B cell (primary cell): ENCODE data around the gene ITPK1. TPM values are rescaled to one million over a fixed set of nuclear protein-coding genes. Genes with fewer than 3 reads are reported as not detected.

Source experiments
- ATAC-seq: fragments of 200-7000 bp; cut with Tn5 transposase; one replicate; pipeline ENCODE4 v1.10.0; 2021; ENCODE audit warnings: low read depth, mild to moderate bottlenecking, moderate number of reproducible peaks, moderate library complexity
- CTCF ChIA-PET: fragments of 350-600 bp; sonication (Branson Sonifier 250); formaldehyde crosslinking; loops from one replicate; lab custom pipeline; 2021; ENCODE audit warnings: antibody characterized with exemption, inconsistent platforms; lab: Charles Lee
- POLR2A ChIA-PET: fragments of 350-600 bp; sonication (Branson Sonifier 250); formaldehyde crosslinking; loops from one replicate; lab custom pipeline; 2021; ENCODE audit warnings: antibody characterized with exemption; lab: Charles Lee
- DNase-seq: peaks from one replicate; pipeline ENCODE4 v3.0.0; 2013
- H2AFZ ChIP-seq: 2 replicates; pipeline ENCODE4 v1.6.1; 2012; ENCODE audit warnings: mild to moderate bottlenecking, low read depth, low read length; ENCODE audit not compliant: insufficient read depth, poor library complexity, severe bottlenecking
- H3K27ac ChIP-seq, 2 donors: 1 replicate in 1 of 2; 2 replicates in 1 of 2; pipeline ENCODE4 v1.5.1; 2012 to 2013; ENCODE audit warnings: low read length in 2 of 2, mild to moderate bottlenecking in 2 of 2, moderate library complexity in 1 of 2
- H3K27me3 ChIP-seq, 4 experiments: fragments of 200-600 bp in 1 of 4; sonication (generic) in 1 of 4; replicated peaks in 1 of 4; 1 replicate in 2 of 4; 2 replicates in 2 of 4; pipeline versions ENCODE4 v1.6.1 to v1.7.0; 2013 to 2016; ENCODE audit warnings: low read length in 3 of 4, mild to moderate bottlenecking in 2 of 4, mixed read lengths in 1 of 4, moderate library complexity in 1 of 4; ENCODE audit not compliant: insufficient read depth in 4 of 4, control insufficient read depth in 3 of 4; ENCODE audit errors: control extremely low read depth in 1 of 4
- H3K36me3 ChIP-seq, 2 experiments: replicated peaks in 1 of 2; 1 replicate in 1 of 2; 2 replicates in 1 of 2; pipeline versions ENCODE4 v1.6.1 to v1.7.1; 2013; ENCODE audit warnings: low read length in 1 of 2; ENCODE audit not compliant: insufficient read depth in 2 of 2, control insufficient read depth in 1 of 2; ENCODE audit errors: control extremely low read depth in 1 of 2, extremely low read depth in 1 of 2
- H3K4me1 ChIP-seq, 2 donors: fragments of 200-600 bp in 1 of 2; sonication (generic) in 1 of 2; 1 replicate in 1 of 2; 2 replicates in 1 of 2; pipeline versions ENCODE4 v1.5.1 to v1.6.1; 2013 to 2017; ENCODE audit warnings: low read length in 2 of 2; ENCODE audit not compliant: control insufficient read depth in 2 of 2, insufficient read depth in 2 of 2
- H3K4me2 ChIP-seq: replicated peaks from 2 replicates; pipeline ENCODE3; 2012; ENCODE audit warnings: mild to moderate bottlenecking, low read depth, low read length; ENCODE audit not compliant: poor library complexity, severe bottlenecking
- H3K4me3 ChIP-seq, 5 experiments: fragments of 200-600 bp in 1 of 5; sonication (generic) in 1 of 5; 1 replicate in 3 of 5; 2 replicates in 2 of 5; pipeline versions ENCODE4 v1.5.1 to v1.7.0; 2011 to 2016; ENCODE audit warnings: low read length in 4 of 5, mild to moderate bottlenecking in 4 of 5, low read depth in 2 of 5, control low read depth in 1 of 5, moderate library complexity in 1 of 5; ENCODE audit not compliant: insufficient read depth in 1 of 5; ENCODE audit errors: control extremely low read depth in 1 of 5, extremely low read depth in 1 of 5
- H3K79me2 ChIP-seq: fragments of 200-600 bp; sonication (generic); one replicate; pipeline ENCODE4 v1.6.0; 2016; ENCODE audit warnings: low read length; ENCODE audit not compliant: control insufficient read depth, insufficient read depth
- H3K9ac ChIP-seq: fragments of 200-600 bp; sonication (generic); 2 replicates; pipeline ENCODE4 v1.6.1; 2017; ENCODE audit warnings: mild to moderate bottlenecking, low read length, moderate library complexity
- H3K9me3 ChIP-seq, 3 donors: one replicate each; pipeline versions ENCODE4 v1.6.1 to v1.7.1; 2013; ENCODE audit warnings: low read length in 2 of 3; ENCODE audit not compliant: control insufficient read depth in 2 of 3, insufficient read depth in 1 of 3; ENCODE audit errors: control extremely low read depth in 1 of 3
- H4K20me1 ChIP-seq: 2 replicates; pipeline ENCODE4 v1.6.0; 2012; ENCODE audit warnings: mild to moderate bottlenecking, low read length; ENCODE audit not compliant: insufficient read depth, control insufficient read depth, poor library complexity, severe bottlenecking
- H3K27ac Mint-ChIP-seq: one replicate; pipeline ENCODE4 v1.8.0; 2021; ENCODE audit warnings: mixed read lengths
- H3K27me3 Mint-ChIP-seq: one replicate; pipeline ENCODE4 v1.8.0; 2021; ENCODE audit warnings: mixed read lengths
- H3K4me1 Mint-ChIP-seq: one replicate; pipeline ENCODE4 v1.8.0; 2021; ENCODE audit warnings: mixed read lengths
- H3K4me3 Mint-ChIP-seq: one replicate; pipeline ENCODE4 v1.8.0; 2021; ENCODE audit warnings: mixed read lengths
- H3K9me3 Mint-ChIP-seq: one replicate; pipeline ENCODE4 v1.8.0; 2022; ENCODE audit warnings: mixed read lengths; ENCODE audit not compliant: insufficient read depth
- EZH2 ChIP-seq: IDR thresholded peaks from 2 replicates; pipeline ENCODE4 v1.6.1; 2012; ENCODE audit warnings: borderline replicate concordance, low read depth, mild to moderate bottlenecking, moderate library complexity, low read length; ENCODE audit not compliant: insufficient read depth, poor library complexity, severe bottlenecking
- WGBS: methylation state at CpG from one replicate; pipeline ENCODE4 v1.1.5; 2013; ENCODE audit warnings: missing lambda C conversion rate; ENCODE audit not compliant: insufficient coverage; 5-methylcytosine and 5-hydroxymethylcytosine counted together
- intact Hi-C: fragments of 100-400 bp; cut with micrococcal nuclease; formaldehyde crosslinking; loops from one replicate; pipeline ENCODE4 v1.10.0; 2022
- polyA plus RNA-seq: library from polyadenylated mRNA; depleted of rRNA; stranded (reverse); fragments of >200 nt; gene quantifications from 2 replicates; pipeline ENCODE4 v1.2.3, GENCODE V29; 2012
- total RNA-seq, 2 donors: library from RNA; stranded (reverse); fragments of 120-200 nt in 1 of 2; gene quantifications; 1 replicate in 1 of 2; 2 replicates in 1 of 2; pipeline versions ENCODE4 v1.2.3 to v1.2.4, GENCODE V29; 2013 to 2022
- TF ChIP-seq, protein P1 (sequence below): fragments of 200-600 bp; IDR thresholded peaks from one replicate; pipeline ENCODE4 v1.8.0; 2022; ENCODE audit warnings: antibody characterized with exemption, mild to moderate bottlenecking

The ITPK1 gene
- total and polyA plus RNA-seq, 2 donors (not counting 1 experiment from before 2014, with no cell fraction given): 46.0 to 46.9 TPM

GRCh38 chr14:92950773-92951172 lies 165.0 kb downstream of the ITPK1 start:
- H3K4me3 Mint-ChIP-seq: no peak overlapping the region
- Histone ChIP-seq H3K27me3 (no peaks in the 10 kb centered on the region), H3K4me1 (peaks cover 0 to 5% of the 10 kb centered on the region in 2 donors), H4K20me1 (no peaks in the 10 kb centered on the region), H3K9me3 (no peaks in the 10 kb centered on the region), H3K36me3 (peaks cover 0 to 31% of the 10 kb centered on the region in 2 experiments), H2AFZ (no peak overlapping the region), H3K4me3 (no peak overlapping the region), H3K79me2 (no peaks in the 10 kb centered on the region), H3K9ac (no peak overlapping the region), H3K4me2 (no peak overlapping the region), H3K27ac (no peak overlapping the region)
- no peaks in the 10 kb centered on the region for H3K27me3 Mint-ChIP-seq
- CTCF ChIA-PET: interaction anchor here (1.3 kb wide), 1 partner anchor 188 kb away, joined by 3 read pairs; no protein-coding TSS in a partner anchor
- POLR2A ChIA-PET: no interaction called here
- intact Hi-C loops: loop anchor here (10.0 kb wide), 1 partner anchor 1184 kb away; no protein-coding TSS in a partner anchor
- ATAC-seq: no peak
- WGBS: 92% methylated on average over 6 of the region's 6 CpGs
- no peaks in the 10 kb centered on the region for H3K9me3 Mint-ChIP-seq
- H3K4me1 Mint-ChIP-seq: peaks cover 4% of the 10 kb centered on the region
- no peak for DNase-seq
- TF ChIP-seq EZH2: no peak
- TF ChIP-seq, protein P1, sequence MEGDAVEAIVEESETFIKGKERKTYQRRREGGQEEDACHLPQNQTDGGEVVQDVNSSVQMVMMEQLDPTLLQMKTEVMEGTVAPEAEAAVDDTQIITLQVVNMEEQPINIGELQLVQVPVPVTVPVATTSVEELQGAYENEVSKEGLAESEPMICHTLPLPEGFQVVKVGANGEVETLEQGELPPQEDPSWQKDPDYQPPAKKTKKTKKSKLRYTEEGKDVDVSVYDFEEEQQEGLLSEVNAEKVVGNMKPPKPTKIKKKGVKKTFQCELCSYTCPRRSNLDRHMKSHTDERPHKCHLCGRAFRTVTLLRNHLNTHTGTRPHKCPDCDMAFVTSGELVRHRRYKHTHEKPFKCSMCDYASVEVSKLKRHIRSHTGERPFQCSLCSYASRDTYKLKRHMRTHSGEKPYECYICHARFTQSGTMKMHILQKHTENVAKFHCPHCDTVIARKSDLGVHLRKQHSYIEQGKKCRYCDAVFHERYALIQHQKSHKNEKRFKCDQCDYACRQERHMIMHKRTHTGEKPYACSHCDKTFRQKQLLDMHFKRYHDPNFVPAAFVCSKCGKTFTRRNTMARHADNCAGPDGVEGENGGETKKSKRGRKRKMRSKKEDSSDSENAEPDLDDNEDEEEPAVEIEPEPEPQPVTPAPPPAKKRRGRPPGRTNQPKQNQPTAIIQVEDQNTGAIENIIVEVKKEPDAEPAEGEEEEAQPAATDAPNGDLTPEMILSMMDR: no peak
- H3K27ac Mint-ChIP-seq: no peak overlapping the region

DNA sequence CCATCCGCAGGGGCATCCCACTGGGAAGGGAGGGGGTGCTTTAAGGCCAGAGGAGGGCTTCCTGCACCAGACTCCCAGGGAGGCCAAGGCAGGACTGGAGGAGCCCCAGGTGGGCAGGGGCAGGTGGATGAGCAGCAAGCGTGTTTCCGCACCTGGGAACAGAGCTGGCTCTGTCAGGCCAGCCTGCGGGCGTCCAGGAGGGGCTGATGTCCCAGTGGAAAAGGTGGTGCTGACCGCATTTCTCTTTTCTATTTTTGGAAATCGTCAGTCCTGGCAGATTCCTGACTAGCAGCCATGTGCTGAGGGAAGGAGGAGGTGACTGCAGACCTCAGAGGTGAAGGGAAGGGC lies 165.6 kb downstream of the ITPK1 start:
- DNase-seq (no peak), ATAC-seq (no peak)
- Histone ChIP-seq H3K4me2 (no peak overlapping the region), H3K4me1 (peaks cover 0 to 5% of the 10 kb centered on the region in 2 donors), H4K20me1 (no peaks in the 10 kb centered on the region), H2AFZ (no peak overlapping the region), H3K27ac (no peak overlapping the region), H3K36me3 (peaks cover 0 to 36% of the 10 kb centered on the region in 2 experiments), H3K9ac (no peak overlapping the region), H3K9me3 (no peaks in the 10 kb centered on the region), H3K79me2 (no peaks in the 10 kb centered on the region), H3K27me3 (no peaks in the 10 kb centered on the region), H3K4me3 (no peak overlapping the region)
- Mint-ChIP-seq H3K27me3 (no peaks in the 10 kb centered on the region), H3K27ac (no peak overlapping the region), H3K9me3 (no peaks in the 10 kb centered on the region), H3K4me3 (no peak overlapping the region), H3K4me1 (peaks cover 4% of the 10 kb centered on the region)
- POLR2A ChIA-PET: interaction anchor here (0.6 kb wide), 1 partner anchor 113 kb away, joined by 6 read pairs; no protein-coding TSS in a partner anchor
- 94% methylated on average over 7 of the region's 7 CpGs for WGBS
- TF ChIP-seq EZH2: no peak
- TF ChIP-seq, protein P1: no peak
- intact Hi-C loops: loop anchor here (10.0 kb wide), 1 partner anchor 1185 kb away; no protein-coding TSS in a partner anchor
- CTCF ChIA-PET: interaction anchor here (1.3 kb wide), 1 partner anchor 189 kb away, joined by 3 read pairs; no protein-coding TSS in a partner anchor
